Activated B cell treated with CpG ODN at 0.5 μM for 24 hours (primary cell): ENCODE results near the gene SLC30A7. TPM values are rescaled to one million over a fixed set of nuclear protein-coding genes. Genes with fewer than 3 reads are reported as not detected.
A peak's percentile ranks its signal among the peaks of the same experiment; 100 is the strongest.

Source experiments
- ATAC-seq: fragments of 200-7000 bp; cut with Tn5 transposase; one replicate; pipeline ENCODE4 v1.10.0; 2021; ENCODE audit warnings: low read depth, mild to moderate bottlenecking, moderate library complexity
- CTCF ChIA-PET: fragments of 350-600 bp; sonication (Branson Sonifier 250); formaldehyde crosslinking; loops from one replicate; lab custom pipeline; 2021; ENCODE audit warnings: antibody characterized with exemption; lab: Charles Lee
- POLR2A ChIA-PET: fragments of 350-600 bp; sonication (Branson Sonifier 250); formaldehyde crosslinking; loops from one replicate; lab custom pipeline; 2021; ENCODE audit warnings: antibody characterized with exemption; lab: Charles Lee
- DNase-seq: peaks from one replicate; pipeline ENCODE4 v3.0.0; 2022
- H3K27ac Mint-ChIP-seq: one replicate; pipeline ENCODE4 v1.8.0; 2020; ENCODE audit warnings: mixed read lengths
- H3K27me3 Mint-ChIP-seq: one replicate; pipeline ENCODE4 v1.8.0; 2021; ENCODE audit warnings: mixed read lengths
- H3K36me3 Mint-ChIP-seq: one replicate; pipeline ENCODE4 v1.8.0; 2021; ENCODE audit warnings: low read depth, mixed read lengths
- H3K4me1 Mint-ChIP-seq: one replicate; pipeline ENCODE4 v1.8.0; 2021; ENCODE audit warnings: mixed read lengths
- H3K4me3 Mint-ChIP-seq: one replicate; pipeline ENCODE4 v1.8.0; 2020; ENCODE audit warnings: mild to moderate bottlenecking, mixed read lengths
- H3K9me3 Mint-ChIP-seq: one replicate; pipeline ENCODE4 v1.8.0; 2020; ENCODE audit warnings: mixed read lengths
- intact Hi-C: fragments of 100-400 bp; cut with micrococcal nuclease; formaldehyde crosslinking; loops from one replicate; pipeline ENCODE4 v1.15.1; 2024
- total RNA-seq: library from RNA; stranded (reverse); gene quantifications from 2 replicates; pipeline ENCODE4 v1.2.3, GENCODE V29; 2022
- TF ChIP-seq, protein P1 (sequence below): fragments of 200-600 bp; IDR thresholded peaks from one replicate; pipeline ENCODE4 v1.8.0; 2022; ENCODE audit warnings: antibody characterized with exemption, mild to moderate bottlenecking

SLC30A7 gene
- total RNA-seq, 1 donor from 2014 or later: 25.7 TPM

- intact Hi-C loops: no loop called here
- ChIA-PET CTCF (interaction anchor here (0.7 kb wide), 1 partner anchor 69 kb away, joined by 3 read pairs; no protein-coding TSS in a partner anchor), POLR2A (no interaction called here)
- peaks cover 5% of the 10 kb centered on the region for H3K4me1 Mint-ChIP-seq
- TF ChIP-seq, protein P1, sequence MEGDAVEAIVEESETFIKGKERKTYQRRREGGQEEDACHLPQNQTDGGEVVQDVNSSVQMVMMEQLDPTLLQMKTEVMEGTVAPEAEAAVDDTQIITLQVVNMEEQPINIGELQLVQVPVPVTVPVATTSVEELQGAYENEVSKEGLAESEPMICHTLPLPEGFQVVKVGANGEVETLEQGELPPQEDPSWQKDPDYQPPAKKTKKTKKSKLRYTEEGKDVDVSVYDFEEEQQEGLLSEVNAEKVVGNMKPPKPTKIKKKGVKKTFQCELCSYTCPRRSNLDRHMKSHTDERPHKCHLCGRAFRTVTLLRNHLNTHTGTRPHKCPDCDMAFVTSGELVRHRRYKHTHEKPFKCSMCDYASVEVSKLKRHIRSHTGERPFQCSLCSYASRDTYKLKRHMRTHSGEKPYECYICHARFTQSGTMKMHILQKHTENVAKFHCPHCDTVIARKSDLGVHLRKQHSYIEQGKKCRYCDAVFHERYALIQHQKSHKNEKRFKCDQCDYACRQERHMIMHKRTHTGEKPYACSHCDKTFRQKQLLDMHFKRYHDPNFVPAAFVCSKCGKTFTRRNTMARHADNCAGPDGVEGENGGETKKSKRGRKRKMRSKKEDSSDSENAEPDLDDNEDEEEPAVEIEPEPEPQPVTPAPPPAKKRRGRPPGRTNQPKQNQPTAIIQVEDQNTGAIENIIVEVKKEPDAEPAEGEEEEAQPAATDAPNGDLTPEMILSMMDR: no peak
- H3K9me3 Mint-ChIP-seq: no peaks in the 10 kb centered on the region
- no peak overlapping the region for H3K4me3 Mint-ChIP-seq
- H3K27me3 Mint-ChIP-seq: no peaks in the 10 kb centered on the region
- DNase-seq (no peak), ATAC-seq (no peak)
- H3K36me3 Mint-ChIP-seq: peaks cover 66% of the 10 kb centered on the region
- no peak overlapping the region for H3K27ac Mint-ChIP-seq
These were observed 121.6 kb downstream of the SLC30A7 start for GRCh38 chr1:101017448-101017847.

GRCh38 chr1:101022294-101022693 is 126.4 kb downstream of the SLC30A7 start:
- H3K4me3 Mint-ChIP-seq: no peak overlapping the region

DNA sequence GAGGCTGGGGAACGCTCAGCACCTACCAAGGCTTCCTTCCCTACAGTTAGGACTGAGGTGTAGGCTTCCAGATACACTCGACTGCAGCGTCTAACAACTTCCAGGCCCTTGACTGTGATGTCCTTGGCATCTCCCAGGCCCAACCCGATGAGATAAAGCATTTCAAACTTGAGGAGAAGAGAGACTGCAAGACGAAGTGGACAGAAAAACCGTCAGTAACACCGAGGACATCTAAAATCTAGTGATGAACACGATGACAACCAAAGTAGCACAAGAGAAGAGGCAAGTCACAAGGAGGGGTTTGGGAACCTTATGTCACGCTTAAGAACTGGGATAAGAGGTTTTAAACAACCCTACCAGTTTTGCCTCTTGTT is 129.4 kb downstream of the SLC30A7 start:
- peaks cover 56% of the 10 kb centered on the region for H3K36me3 Mint-ChIP-seq

More at GRCh38 chr1:101022294-101022693, 126.4 kb downstream of the SLC30A7 start:
- ATAC-seq: no peak
- Mint-ChIP-seq H3K9me3 (no peaks in the 10 kb centered on the region), H3K27ac (no peak overlapping the region), H3K27me3 (no peaks in the 10 kb centered on the region), H3K36me3 (peaks cover 59% of the 10 kb centered on the region), H3K4me1 (peaks cover 35% of the 10 kb centered on the region)
- POLR2A ChIA-PET: interaction anchor here (0.5 to 0.9 kb wide), 2 partner anchors 213 to 214 kb away, joined by 5 read pairs; partner anchors contain the start of gene S1PR1
- TF ChIP-seq, protein P1: no peak
- CTCF ChIA-PET: interaction anchor here (0.6 kb wide), 1 partner anchor 209 kb away, joined by 3 read pairs; no protein-coding TSS in a partner anchor
- DNase-seq: no peak
- intact Hi-C loops: no loop called here

GRCh38 chr1:101025657-101026429 is 130.0 kb downstream of the SLC30A7 start, which contains the start of gene DPH5:
Gene DPH5, minus strand, starts transcription at chr1:101025784. Its CDS starts 341 bp downstream, at chr1:101025443.
- ChIA-PET POLR2A (interaction anchor here (0.6 to 4.8 kb wide), 10 partner anchors 9 to 220 kb away, joined by 3 to 54 read pairs (median 4); partner anchors contain the start of gene S1PR1), CTCF (interaction anchor here (1.0 to 2.5 kb wide), 3 partner anchors 24 to 213 kb away, joined by 3 to 13 read pairs (median 3); no protein-coding TSS in a partner anchor)
- intact Hi-C loops: loop anchor here (1.0 to 5.0 kb wide), 7 partner anchors 9 to 263 kb away; no protein-coding TSS in a partner anchor
- no peaks in the 10 kb centered on the region for H3K9me3 Mint-ChIP-seq
- TF ChIP-seq, protein P1: no peak
- DNase-seq (peak; percentile 77), ATAC-seq (peak; percentile 95)
- peak within 1 kb of the TSS; percentile 98 for H3K27ac Mint-ChIP-seq
- no peaks in the 10 kb centered on the region for H3K27me3 Mint-ChIP-seq
- H3K4me1 Mint-ChIP-seq: peaks cover 66% of the 10 kb centered on the region
- peaks cover 51% of the 10 kb centered on the region for H3K36me3 Mint-ChIP-seq
- H3K4me3 Mint-ChIP-seq: peak within 1 kb of the TSS; percentile 97

More for the DNA sequence above, 129.4 kb downstream of the SLC30A7 start:
- peak overlapping the region; percentile 97 for H3K4me3 Mint-ChIP-seq
- TF ChIP-seq, protein P1: no peak
- ATAC-seq (peak; percentile 27), DNase-seq (no peak)
- H3K27me3 Mint-ChIP-seq: no peaks in the 10 kb centered on the region
- ChIA-PET POLR2A (interaction anchor here (0.7 to 4.8 kb wide), 8 partner anchors 14 to 267 kb away, joined by 3 to 54 read pairs (median 4); partner anchors contain the start of gene S1PR1), CTCF (interaction anchor here (1.0 to 2.5 kb wide), 3 partner anchors 25 to 213 kb away, joined by 3 to 13 read pairs (median 3); no protein-coding TSS in a partner anchor)
- intact Hi-C loops: loop anchor here (1.0 to 5.0 kb wide), 6 partner anchors 26 to 264 kb away; no protein-coding TSS in a partner anchor
- peak overlapping the region; percentile 98 for H3K27ac Mint-ChIP-seq
- H3K4me1 Mint-ChIP-seq: peaks cover 65% of the 10 kb centered on the region
- H3K9me3 Mint-ChIP-seq: no peaks in the 10 kb centered on the region
